NCI-H82 treated with DMSO at 0.1 percent for 48 hours (cell line): ENCODE measurements around the gene LCOR.
"Not testable (repeated sequence)": the region's sequence is repeated elsewhere in the genome, so short reads cannot be mapped to it uniquely, and the experiment has no call there.

Experiments
- DNase-seq: peaks from one replicate; lab custom pipeline; 2025; ENCODE audit not compliant: unreplicated experiment; lab: John Stamatoyannopoulos, UW

Gene LCOR

DNA sequence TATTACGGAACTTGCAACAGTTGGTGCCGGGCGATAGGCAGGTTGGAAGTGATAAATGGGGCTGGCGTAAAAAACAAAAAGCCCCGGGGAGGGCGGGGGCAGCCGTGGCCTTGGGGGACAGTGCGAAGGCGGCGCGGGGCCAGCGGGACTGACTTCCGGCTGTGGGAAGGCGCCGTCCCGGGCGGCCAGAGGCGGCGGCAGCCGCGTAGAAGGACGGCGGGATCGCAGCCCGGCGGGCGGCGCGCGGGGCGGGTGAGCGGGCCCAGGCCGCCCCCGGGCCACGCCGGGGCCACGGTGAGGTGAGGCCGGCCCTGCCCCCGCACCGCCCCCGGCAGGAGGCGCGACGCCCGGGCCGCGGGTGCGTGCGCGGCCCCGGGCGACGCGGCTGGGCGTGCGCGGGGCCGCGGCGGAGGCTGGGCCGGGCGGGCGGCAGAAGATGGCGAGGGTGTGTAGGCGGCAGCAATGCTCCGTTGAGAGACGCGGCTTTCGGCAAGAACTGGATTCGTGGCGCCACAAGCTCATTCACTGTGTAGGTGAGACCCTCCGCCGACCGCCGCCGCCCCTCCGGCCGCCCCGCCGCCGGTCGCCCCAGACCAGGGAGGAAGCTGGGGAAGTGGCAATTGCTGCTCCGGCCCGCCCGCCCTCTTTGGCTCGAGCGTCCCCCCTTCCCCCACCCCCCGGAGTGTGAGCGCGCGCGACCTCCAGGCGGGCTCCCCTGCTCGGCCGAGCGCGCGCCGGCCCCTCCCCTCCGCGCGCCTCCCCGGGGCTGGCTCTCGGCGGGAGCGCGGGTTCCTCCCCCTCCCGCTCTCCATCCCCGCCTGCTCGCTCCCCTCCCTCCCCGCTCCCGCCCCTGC, at the start of gene LCOR:
Gene LCOR, plus strand, starts transcription at position 432 of the 854 bp plus-strand sequence. CDS start 116,760 bp downstream, outside the sequence.
- DNase-seq, result peak; percentile 32

DNA sequence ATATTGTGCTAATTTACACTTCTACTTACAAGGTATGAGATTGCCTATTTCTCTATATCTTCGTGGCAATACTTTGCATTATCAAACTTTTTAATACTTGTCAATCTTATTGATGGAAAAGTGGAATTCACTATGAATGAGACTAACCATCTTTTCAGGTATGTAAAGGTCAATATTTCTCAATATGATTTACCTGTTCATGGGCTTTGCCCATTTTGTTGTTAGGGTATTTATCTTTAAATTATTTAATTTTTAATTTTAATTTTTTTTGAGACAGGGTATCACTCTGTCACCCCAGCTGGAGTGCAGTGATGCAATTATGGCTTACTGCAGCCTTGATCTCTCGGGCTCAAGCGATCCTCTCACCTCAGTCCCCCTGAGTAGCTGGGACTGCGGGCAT, 47.8 kb upstream of the LCOR start:
- no peak for DNase-seq

DNA sequence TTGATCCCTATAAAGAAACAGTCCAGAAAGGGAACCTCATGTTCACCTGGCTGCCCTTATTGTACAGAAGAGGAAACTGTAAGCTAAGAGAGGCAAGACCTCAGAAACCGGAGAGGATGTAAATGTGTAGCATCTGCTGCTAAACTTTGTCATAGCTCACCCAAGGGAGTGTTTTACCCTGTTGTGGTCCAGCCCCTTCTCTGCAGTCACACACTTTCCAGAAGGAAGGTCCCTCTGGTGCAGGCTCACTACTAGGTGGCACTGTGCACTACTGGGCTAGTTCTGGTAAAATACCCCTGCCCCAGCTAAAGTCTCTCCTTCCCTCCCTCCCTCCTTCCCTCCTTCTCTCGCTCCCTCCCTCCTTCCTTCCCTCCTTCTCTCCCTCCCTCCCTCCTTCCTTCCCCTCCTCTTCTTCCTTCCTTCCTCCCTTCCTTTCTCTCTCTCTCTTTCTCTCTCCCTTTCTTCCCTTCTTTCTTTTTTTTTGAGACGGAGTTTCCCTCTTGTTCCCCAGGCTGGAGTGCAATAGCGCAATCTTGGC, 42.5 kb upstream of the LCOR start:
- no peak for DNase-seq

DNA sequence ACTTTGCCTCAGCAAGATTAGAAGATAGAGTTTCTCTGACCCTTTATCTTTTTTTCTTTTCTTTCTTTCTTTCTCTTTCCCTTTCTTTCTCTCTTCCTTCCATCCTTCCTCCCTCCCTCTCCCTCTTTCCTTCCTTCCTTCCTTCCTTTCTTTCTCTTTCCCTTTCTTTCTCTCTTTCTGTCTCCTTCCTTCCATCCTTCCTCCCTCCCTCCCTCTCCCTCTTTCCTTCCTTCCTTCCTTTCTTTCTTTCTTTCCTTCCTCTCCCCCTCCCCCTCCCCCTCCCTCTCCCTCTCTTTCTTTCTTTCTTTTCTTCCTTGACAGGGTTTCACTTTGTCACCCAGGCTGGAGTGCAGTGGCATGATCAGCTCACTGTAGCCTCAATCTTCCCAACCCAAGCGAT, 40.2 kb upstream of the LCOR start:
- no peak for DNase-seq

DNA sequence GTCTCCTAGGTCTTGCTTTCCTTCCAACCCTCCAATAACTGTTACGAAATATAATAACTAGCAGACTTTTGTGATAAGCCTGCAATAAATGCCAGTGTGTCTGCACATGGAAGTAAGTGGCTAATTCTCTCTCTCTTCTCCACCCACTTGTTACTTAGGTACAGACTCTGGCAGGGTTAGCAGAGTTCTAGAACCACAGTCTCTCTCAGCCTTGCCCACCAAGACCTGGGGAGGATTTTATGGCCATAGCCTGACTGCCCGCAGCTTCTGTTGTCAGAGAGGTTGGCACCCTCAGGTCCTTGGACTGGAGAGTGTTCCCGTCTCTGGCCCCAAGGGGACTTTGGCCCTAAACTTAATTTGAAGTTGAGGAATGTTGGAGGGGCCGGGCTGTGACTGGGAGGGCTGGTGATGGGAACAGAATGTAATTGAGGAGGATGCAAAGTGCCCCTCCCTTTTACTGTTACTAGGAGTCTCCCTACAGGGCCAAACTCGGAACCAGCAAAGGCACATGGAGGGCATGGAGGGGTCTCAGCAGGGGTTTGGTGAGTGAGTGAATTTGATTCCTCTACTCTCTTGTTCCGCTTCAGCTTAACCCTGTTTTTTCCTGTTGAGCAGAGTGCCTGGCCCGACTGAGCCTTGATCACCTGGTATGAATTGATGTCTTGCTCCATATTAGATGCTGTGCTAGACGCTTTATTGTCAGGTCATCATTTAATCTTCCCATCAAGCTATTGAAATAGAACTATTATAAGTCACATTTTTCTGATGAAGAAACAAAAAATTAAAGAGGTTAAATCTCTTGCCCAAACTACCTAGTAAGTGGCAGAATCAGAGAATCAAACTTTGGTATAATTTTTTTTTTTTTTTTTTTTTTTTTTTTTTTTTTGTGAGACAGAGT, 37.0 kb upstream of the LCOR start:
- no peak for DNase-seq

DNA sequence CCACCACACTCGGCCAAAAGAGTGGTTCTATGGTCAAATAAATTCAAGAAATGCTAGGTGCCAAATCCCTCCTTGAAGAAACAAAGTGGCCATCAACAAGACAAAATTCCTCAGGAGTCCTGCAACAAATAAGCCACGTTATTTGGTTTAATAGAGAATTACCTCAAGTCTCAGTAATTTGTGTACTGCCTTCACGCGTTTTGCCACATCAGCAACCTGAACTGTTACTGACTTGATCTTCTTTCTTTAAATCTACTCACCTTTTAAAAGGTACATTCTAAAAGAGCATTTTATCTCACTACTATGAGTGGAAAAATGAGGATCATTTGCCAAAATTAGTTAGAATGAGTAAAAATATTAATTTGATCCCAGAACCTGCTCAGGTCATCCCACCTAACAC, 34.6 kb upstream of the LCOR start:
- DNase-seq, result no peak

DNA sequence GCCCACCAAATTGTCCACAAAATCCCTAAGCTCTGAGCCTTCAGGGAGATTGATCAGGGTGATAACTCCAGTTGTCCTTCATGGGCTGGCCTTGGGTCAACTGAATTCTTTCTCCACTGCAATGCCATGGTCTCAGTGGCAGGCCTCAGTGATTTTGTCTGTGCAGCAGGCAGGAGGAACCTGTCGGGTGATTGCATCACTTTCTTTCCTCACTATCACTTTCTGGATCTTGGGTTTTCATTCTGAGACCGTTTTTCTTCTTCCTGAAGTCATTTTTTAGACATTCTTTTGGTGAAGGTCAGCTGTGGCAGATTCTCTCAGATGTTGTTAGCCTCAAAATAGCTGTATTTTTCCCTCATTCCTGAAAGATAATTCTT, 28.8 kb upstream of the LCOR start:
- no peak for DNase-seq

DNA sequence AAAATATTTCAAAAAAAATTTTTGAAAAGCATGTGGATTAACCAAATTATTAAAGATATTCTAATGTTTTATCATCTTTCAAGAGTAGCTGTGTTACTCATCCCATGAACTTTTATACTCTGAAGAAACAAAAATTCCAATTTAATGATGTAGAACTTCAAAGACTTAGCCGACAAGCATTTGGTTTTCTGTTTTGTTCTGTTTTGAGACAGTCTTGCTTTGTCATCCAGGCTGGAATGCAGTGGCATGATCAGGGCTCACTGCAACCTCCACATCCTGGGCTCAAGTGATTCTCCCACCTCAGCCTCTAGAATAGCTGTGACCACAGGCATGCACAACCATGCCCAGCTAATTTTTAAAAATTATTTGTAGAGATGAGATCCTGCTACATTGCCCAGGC, 17.8 kb upstream of the LCOR start:
- DNase-seq, result no peak

DNA sequence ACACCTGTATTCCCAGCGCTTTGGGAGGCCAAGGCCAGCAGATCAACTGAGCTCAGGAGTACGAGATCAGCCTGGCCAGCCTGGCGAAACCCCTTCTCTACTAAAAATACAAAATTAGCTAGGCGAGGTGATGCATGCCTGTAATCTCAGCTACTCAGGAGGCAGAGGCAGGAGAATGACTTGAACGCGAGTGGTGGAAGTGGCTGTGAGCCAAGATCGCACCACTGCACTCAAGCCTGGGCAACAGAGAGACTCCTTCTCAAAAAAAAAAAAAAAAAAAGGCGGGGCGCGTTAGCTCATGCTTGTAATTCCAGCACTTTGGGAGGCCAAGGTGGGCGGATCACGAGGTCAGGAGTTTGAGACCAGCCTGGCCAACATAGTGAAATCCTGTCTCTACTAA, 13.1 kb upstream of the LCOR start:
- not testable (repeated sequence) for DNase-seq

DNA sequence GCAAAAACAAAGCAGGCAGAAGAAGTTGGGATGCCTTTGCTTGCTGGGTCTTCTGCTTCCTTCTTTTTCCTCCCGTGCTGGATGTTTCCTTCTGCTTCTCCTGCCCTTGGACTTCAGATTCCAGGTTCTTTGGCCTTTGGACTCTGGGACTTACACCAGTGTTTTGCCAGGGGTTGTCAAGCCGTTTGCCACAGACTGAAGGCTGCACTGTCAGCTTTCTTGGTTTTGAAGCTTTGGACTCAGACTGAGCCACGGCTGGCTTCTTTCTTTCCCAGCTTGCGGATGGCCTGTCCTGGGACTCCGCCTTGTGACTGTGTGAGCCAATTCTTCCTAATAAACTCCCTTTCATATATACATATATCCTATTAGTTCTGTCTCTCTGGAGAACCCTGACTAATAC, 11.3 kb upstream of the LCOR start:
- no peak for DNase-seq

DNA sequence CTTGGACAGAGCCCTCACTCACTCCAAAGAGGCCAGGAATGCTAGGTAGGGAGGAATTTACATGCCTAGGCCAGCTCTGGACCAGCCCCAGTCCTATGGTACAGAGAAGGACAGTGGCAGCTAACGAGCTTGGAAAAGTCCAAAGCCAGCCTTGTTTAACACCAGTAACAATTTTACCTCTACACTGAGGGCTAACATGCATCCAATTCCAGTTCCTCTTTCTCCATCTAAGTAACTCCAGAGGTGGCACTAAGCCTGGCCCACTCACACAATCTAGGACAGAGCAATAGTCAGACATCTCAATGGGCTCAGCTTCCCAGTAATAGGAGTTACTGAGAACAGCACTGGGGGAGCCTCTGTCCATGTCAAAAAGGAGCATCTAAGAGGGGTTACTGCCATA, 5.7 kb upstream of the LCOR start:
- no peak for DNase-seq

DNA sequence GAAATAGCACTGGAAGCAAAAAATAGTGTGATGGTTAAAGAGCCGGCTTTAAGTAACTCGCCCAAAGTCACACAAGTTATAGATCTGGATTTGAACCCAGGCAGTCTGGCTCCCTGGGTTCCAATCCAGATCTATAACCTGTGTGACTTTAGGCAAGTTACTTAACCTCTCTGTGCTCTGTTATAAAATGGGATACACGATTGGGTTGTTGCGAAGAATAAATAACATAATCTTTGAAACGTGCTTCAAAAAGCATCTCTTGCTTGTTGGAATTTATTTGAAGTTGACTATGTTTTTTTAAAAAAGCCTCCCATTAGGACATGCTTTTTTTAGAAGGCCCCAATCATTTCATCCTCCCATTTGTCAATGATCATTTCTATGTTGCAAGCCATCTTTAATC, 3.5 kb upstream of the LCOR start:
- DNase-seq, result no peak

DNA sequence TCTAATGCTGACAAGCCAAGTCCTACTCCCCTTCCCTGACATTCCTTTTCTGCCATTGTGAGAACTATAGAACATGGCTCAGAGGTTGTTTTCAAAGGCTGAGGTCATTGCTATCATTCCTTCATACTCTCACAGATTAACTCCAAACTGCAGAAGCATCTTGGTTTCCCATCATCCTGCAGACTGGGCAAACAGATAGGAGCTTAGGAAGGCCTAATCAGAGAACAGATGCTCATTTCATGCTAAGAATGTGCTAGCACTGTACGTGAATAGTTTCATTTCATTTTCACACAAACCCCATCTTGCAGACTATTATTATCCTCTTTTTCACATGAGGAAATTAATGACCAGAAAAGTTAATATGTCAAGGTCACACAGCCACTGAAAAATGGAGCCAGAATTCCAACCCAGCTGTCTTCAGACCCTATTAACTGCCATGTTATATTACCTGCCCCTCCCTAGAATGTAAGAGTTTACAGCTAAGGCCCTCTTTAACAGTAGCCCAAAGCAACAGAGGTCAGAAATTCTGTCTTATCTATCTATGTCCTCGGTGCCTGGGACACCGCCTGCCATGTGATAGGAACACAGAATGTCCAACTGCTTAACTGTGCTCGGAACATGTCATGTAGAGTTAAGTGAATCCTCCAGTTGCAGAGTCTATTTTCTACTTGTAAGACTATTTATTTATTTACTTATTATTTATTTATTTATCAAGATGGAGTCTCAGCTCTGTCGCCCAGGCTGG, 2.9 kb upstream of the LCOR start:
- DNase-seq, result no peak

DNA sequence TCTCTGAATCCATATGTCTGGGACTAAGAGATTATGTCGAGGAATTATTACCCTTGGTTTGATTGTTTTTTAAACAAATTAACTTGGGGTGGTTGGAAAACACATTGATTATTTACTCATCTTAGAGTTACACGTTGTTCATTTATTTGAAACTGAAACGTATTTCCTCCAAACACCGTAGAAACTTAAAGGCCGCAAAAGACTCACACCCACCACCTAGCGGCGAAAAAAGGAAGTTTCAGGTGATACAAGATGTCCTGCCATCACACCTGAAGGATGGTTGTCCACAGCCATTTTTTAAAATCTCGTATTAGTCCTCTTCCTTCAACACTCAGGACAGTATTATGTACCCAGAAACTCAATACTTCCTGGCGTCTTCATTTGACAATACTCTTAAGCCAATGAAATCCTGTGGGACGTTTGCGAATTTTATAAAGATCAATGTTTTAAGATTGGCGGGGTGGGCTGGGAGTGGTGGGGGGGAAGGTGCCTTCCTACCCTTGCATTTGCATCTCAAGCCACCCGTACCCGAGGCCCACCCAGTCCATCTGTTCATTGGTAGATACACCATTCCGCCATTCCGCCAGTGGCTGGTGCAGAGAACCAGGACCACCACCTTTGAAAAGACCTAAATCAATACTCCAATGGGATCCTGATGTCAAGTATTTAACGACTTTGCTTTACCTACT, 1.4 kb upstream of the LCOR start:
- no peak for DNase-seq

DNA sequence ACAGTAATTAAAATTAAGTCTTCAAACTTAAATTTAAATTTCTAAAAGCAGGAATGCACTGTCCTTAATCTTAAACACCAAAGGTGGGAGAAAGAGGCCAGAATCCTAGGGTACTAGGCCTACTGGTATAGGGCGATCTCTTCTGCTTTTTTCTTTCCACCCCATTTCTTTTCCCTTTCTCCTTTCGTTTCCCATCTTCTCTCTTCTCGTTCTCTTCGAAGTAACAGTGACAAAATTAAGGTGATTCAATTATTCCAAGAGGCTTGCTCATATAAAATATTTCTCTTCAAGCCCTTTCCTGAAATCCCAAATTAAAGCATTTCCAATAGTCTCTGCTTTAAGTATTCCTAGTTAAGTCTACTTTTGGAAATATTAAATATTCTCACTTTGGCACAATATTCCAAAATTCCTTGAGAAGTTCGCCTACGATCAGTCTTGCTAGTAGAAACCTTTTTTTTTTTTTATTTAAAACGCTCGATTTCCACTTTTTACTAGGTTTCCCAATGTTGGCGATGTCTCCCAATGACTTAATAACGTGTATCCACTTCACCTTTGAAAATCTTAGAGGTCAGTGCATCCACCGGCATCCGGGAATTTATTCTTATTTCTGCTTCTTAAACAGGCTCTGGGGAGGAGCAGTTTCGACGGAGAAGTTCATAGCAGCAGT, 765 bp upstream of the LCOR start:
- DNase-seq, result no peak

DNA sequence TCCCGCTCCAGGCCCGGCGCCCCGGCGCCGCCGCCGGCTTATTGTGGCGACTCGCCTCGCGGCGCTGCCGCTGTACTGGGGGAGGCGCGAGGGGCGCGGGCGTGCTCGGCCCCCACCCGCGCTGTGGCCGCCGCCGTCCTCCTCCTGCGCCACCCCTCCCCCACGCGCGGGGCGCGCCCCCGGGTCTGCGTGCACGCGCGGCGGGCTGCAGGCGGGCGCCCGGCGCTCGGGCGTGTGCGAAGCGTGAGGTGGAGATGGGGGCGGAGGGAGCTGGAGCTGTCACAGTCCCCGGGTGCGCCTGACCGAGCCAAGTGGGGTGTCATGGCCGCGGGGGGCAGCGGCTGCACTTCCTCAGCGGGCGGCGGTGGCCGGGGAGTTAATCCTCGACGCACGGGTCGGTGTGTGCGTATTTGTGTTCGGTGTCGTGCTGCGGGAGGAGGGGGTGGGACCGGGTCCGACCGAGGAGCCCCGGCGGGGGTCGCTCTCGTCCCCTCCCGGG, 672 bp downstream of the LCOR start:
- no peak for DNase-seq

DNA sequence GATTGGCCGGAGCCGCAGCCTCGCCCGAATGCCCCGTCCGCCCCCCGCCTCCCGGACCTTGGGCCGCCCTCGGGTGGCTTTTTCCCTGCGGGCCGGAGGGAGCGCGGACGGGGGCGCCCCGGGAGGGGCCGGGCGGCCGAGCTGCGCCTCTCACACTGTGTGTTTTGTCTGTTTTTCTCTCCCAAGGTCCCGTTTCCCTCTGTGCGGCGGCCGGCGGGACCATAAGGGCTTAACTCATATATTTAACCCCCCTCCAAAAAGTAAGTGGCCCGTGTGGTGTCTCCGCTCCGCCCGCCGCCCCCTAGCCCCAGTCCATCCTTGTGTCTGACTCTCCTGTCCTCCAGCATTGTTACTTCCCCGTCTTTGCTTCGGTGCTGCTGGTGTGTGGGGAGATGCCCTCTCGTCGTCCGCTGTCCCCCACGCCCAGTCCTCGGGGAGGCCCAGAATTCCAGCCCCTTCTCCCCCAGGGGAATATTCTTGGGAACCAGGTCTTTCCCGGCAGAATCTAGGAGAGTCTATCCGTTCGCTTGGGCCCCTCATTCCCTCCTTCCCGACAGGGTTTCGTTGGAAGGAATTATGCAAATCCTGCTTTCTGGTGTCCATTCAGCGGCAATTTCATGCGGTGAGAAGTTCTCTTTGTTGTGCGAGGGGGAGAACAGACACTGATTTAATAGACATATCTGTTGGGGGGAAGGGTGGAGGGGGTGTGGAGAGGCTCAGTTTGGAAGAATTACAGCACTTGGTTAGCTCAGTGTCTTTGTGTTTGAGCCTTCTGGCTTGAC, 1.3 kb downstream of the LCOR start:
- DNase-seq, result peak; percentile 43

DNA sequence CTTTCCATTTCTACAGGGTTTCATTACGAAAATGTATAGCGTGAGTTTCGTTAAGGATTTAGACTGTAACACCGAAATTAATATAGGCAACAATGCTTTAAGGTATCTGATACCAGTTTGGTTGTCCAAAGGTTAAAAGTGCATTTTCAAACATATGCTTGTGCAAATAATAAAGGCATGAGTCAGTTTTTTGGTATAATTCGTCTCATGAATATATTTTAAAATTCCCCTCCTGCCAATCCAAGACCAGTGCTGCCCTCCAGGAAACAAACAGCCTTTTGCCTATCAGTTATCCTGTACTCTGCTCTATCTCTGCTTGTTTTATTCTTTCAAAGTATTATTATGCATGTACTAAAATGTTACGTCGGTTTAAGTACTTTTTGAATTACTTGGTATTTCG, 2.0 kb downstream of the LCOR start:
- DNase-seq, result no peak

DNA sequence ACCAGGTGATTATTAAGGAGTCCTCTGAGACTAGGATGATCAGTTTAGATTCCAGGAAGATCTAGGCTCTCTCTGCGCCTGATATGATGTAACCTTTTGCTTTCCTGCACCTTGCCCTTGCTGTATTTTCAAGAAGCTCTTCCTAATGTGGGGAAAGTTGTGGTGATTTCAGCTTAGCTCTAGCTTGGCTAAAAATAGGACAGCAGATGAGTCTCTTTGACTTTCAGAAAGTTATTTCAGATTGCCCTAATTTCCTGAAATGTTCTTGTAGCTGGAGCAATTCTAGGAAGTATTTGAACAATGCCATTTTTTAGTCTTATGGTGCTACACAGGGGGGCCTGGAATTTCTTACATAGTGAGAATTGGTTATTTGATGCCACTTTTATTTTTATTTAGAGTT, 3.8 kb downstream of the LCOR start:
- no peak for DNase-seq
